Lower lobe of right lung (tissue), 2 donors: ENCODE data around the gene ATXN7L1. TPM values are rescaled to one million over a fixed set of nuclear protein-coding genes. Genes with fewer than 3 reads are reported as not detected.

Source experiments
- ATAC-seq, 2 donors: fragments of 200-7000 bp; cut with Tn5 transposase; one replicate each; pipeline ENCODE4 v1.9.1; 2020 to 2022; ENCODE audit warnings: mild to moderate bottlenecking in 2 of 2, moderate library complexity in 2 of 2
- DNase-seq: peaks from one replicate; pipeline ENCODE4 v3.0.0-alpha.2; 2020
- H3K27ac ChIP-seq: fragments of 200-600 bp; one replicate; pipeline ENCODE4 v1.8.0; 2022
- H3K27me3 ChIP-seq: fragments of 200-600 bp; one replicate; pipeline ENCODE4 v1.8.0; 2022; ENCODE audit warnings: low read depth
- H3K36me3 ChIP-seq: fragments of 200-600 bp; one replicate; pipeline ENCODE4 v1.8.0; 2022; ENCODE audit warnings: mild to moderate bottlenecking
- H3K4me1 ChIP-seq: fragments of 200-600 bp; one replicate; pipeline ENCODE4 v1.8.0; 2022
- H3K4me3 ChIP-seq: fragments of 200-600 bp; one replicate; pipeline ENCODE4 v1.8.0; 2022; ENCODE audit warnings: mild to moderate bottlenecking
- H3K9me3 ChIP-seq: fragments of 200-600 bp; one replicate; pipeline ENCODE4 v1.8.0; 2022
- intact Hi-C: fragments of 100-400 bp; cut with DNase I; formaldehyde crosslinking; loops from one replicate; pipeline ENCODE4 v1.11.0; 2022
- total RNA-seq: library from RNA; stranded (reverse); fragmentation: NEBNext Ultra II Directional; extraction: Animal tissue kit (Norgen Biotek cat#: 25700); gene quantifications from one replicate; pipeline ENCODE4 v1.2.1, GENCODE V29; 2021
- TF ChIP-seq, protein P1 (sequence below): fragments of 200-600 bp; IDR thresholded peaks from one replicate; pipeline ENCODE4 v1.8.0; 2022; ENCODE audit warnings: antibody characterized with exemption, mild to moderate bottlenecking
- donor health status: DM: no; HTN: yes; CAD: no; lungs with severe emphysema.

ATXN7L1 gene
- total RNA-seq, 1 donor from 2014 or later = 17.7 TPM

DNA sequence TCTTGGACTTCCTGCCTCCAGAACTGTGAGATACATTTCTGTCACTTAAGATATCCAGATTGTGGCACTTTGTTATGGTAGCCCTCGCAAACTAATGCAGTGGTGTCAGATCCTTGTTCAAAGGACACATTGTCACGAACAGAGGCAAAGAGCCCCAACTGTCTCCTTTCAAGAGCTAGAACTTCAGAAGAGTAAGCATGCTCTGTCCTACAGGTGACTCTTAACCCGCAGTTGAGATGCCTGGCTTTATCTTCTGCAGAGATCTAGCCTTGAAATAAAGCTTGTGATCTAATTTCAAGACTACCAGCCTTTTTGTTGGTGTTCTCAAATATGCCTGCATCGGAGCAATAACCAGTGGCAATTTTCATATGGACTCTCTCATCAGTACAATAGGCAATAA lies 134.4 kb downstream of the ATXN7L1 start:
- TF ChIP-seq, protein P1, sequence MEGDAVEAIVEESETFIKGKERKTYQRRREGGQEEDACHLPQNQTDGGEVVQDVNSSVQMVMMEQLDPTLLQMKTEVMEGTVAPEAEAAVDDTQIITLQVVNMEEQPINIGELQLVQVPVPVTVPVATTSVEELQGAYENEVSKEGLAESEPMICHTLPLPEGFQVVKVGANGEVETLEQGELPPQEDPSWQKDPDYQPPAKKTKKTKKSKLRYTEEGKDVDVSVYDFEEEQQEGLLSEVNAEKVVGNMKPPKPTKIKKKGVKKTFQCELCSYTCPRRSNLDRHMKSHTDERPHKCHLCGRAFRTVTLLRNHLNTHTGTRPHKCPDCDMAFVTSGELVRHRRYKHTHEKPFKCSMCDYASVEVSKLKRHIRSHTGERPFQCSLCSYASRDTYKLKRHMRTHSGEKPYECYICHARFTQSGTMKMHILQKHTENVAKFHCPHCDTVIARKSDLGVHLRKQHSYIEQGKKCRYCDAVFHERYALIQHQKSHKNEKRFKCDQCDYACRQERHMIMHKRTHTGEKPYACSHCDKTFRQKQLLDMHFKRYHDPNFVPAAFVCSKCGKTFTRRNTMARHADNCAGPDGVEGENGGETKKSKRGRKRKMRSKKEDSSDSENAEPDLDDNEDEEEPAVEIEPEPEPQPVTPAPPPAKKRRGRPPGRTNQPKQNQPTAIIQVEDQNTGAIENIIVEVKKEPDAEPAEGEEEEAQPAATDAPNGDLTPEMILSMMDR = no peak
- ATAC-seq (no peak), DNase-seq (no peak)
- Histone ChIP-seq H3K9me3 (no peaks in the 10 kb centered on the region), H3K27ac (no peak overlapping the region), H3K36me3 (no peaks in the 10 kb centered on the region), H3K27me3 (no peaks in the 10 kb centered on the region), H3K4me3 (no peak overlapping the region), H3K4me1 (no peaks in the 10 kb centered on the region)
- intact Hi-C loops = no loop called here

- Histone ChIP-seq H3K27me3 (no peaks in the 10 kb centered on the region), H3K4me1 (no peaks in the 10 kb centered on the region), H3K9me3 (no peaks in the 10 kb centered on the region)
Measured at GRCh38 chr7:105738133-105738532, 138.3 kb downstream of the ATXN7L1 start.

DNA sequence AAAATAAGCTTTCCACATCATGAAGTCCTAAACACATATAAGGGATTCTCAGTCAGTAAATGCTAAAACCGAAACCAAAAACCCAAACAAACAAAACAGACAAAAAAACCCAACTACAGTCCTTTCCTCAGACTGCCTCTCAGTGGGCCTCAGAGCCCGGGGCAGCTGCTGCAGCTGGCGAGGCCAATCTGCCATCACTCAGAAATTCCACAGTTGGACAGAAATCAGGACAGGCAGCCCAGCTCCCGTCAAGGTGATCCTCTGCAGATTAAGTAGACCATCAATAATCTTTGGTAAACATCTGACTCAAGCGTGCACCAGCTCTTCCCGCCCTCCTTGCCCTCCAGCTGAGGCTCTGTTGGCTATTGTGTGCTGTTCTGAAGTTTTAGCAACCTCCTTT lies 142.2 kb downstream of the ATXN7L1 start:
- intact Hi-C loops = no loop called here
- Histone ChIP-seq H3K27ac (no peak overlapping the region), H3K4me1 (no peaks in the 10 kb centered on the region), H3K36me3 (no peaks in the 10 kb centered on the region), H3K27me3 (no peaks in the 10 kb centered on the region), H3K9me3 (no peaks in the 10 kb centered on the region), H3K4me3 (no peak overlapping the region)
- DNase-seq = no peak
- ATAC-seq = no peak
- TF ChIP-seq, protein P1 = no peak

More at GRCh38 chr7:105738133-105738532, 138.3 kb downstream of the ATXN7L1 start:
- H3K27ac ChIP-seq = no peak overlapping the region
- ATAC-seq = no peak
- no peaks in the 10 kb centered on the region for H3K36me3 ChIP-seq
- TF ChIP-seq, protein P1 = no peak
- no peak for DNase-seq
- intact Hi-C loops = no loop called here
- no peak overlapping the region for H3K4me3 ChIP-seq

- Histone ChIP-seq H3K4me1 (no peaks in the 10 kb centered on the region), H3K9me3 (no peaks in the 10 kb centered on the region), H3K27ac (no peak overlapping the region), H3K36me3 (no peaks in the 10 kb centered on the region), H3K27me3 (no peaks in the 10 kb centered on the region), H3K4me3 (no peak overlapping the region)
- no peak for ATAC-seq
- TF ChIP-seq, protein P1 = no peak
- no peak for DNase-seq
- intact Hi-C loops = no loop called here
Measured at GRCh38 chr7:105731042-105731441, 145.4 kb downstream of the ATXN7L1 start.

GRCh38 chr7:105728028-105728427 lies 148.4 kb downstream of the ATXN7L1 start:
- intact Hi-C loops = no loop called here
- DNase-seq (no peak), ATAC-seq (no peak)
- TF ChIP-seq, protein P1 = no peak
- Histone ChIP-seq H3K27ac (no peak overlapping the region), H3K4me1 (no peaks in the 10 kb centered on the region), H3K36me3 (no peaks in the 10 kb centered on the region), H3K4me3 (no peak overlapping the region), H3K9me3 (no peaks in the 10 kb centered on the region), H3K27me3 (no peaks in the 10 kb centered on the region)

DNA sequence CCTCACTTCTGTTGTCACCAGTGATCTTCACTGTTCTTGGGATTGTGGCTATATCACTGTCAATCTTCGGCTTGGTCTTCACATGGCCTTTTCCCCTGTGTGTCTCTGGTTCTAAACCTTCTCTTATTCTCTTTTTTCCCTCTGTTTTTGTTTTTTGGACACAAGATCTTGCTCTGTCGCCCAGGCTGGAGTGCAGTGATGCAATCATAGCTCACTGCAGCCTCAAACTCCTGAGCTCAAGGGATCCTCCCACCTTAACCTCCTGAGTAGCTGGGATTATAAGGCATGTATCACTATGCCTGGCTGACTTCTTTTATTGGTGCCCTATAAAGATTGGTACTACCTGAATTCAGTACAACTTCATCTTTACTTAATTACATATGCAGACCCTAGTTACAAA lies 151.7 kb downstream of the ATXN7L1 start:
- no peaks in the 10 kb centered on the region for H3K36me3 ChIP-seq
- H3K4me1 ChIP-seq = no peaks in the 10 kb centered on the region
- no peak for ATAC-seq
- H3K9me3 ChIP-seq = no peaks in the 10 kb centered on the region
- H3K27ac ChIP-seq = no peak overlapping the region
- H3K27me3 ChIP-seq = no peaks in the 10 kb centered on the region
- intact Hi-C loops = no loop called here
- TF ChIP-seq, protein P1 = no peak
- no peak overlapping the region for H3K4me3 ChIP-seq
- no peak for DNase-seq
